Muscle of leg (tissue), 16 donors: ENCODE results near the gene RBKS. TPM values are rescaled to one million over a fixed set of nuclear protein-coding genes. Genes with fewer than 3 reads are reported as not detected.

Experiments
- DNase-seq: peaks from one replicate; pipeline ENCODE4 v3.0.0; 2013
- H3K27ac ChIP-seq: one replicate; pipeline ENCODE4 v1.5.1; 2013; ENCODE audit warnings: mild to moderate bottlenecking, low read length, control low read depth
- H3K27me3 ChIP-seq: one replicate; pipeline ENCODE4 v1.6.1; 2013; ENCODE audit warnings: low read length; ENCODE audit not compliant: control insufficient read depth, insufficient read depth
- H3K36me3 ChIP-seq: one replicate; pipeline ENCODE4 v1.6.1; 2013; ENCODE audit warnings: low read length; ENCODE audit not compliant: control insufficient read depth, insufficient read depth
- H3K4me1 ChIP-seq: one replicate; pipeline ENCODE4 v1.6.1; 2013; ENCODE audit warnings: low read length; ENCODE audit not compliant: control insufficient read depth, insufficient read depth
- H3K4me3 ChIP-seq: one replicate; pipeline ENCODE4 v1.5.1; 2013; ENCODE audit warnings: low read length, control low read depth
- H3K9me3 ChIP-seq: replicated peaks from 2 replicates; pipeline ENCODE4 v1.6.1; 2013; ENCODE audit warnings: low read depth, low read length; ENCODE audit not compliant: control insufficient read depth
- WGBS: methylation state at CpG from one replicate; pipeline ENCODE4 v1.1.5; 2013; ENCODE audit warnings: missing lambda C conversion rate; ENCODE audit not compliant: insufficient coverage; 5-methylcytosine and 5-hydroxymethylcytosine counted together
- long read RNA-seq, 11 donors: transcript quantifications; one replicate each; lab custom pipeline, GENCODE V29; 2026
- polyA plus RNA-seq, 8 donors: library from polyadenylated mRNA; unstranded; fragments of 120-200 nt; gene quantifications; one replicate each; pipeline versions ENCODE4 v1.2.1 to v1.2.3, GENCODE V29; 2013; ENCODE audit warnings: inconsistent platforms in 1 of 8, low replicate concordance in 1 of 8; ENCODE audit not compliant: insufficient read length in 8 of 8, insufficient read depth in 1 of 8
- total RNA-seq: library from RNA; stranded (reverse); fragments of 120-200 nt; gene quantifications from one replicate; pipeline ENCODE4 v1.2.4, GENCODE V29; 2013

RBKS gene
- 0.80 TPM for total RNA-seq
- polyA plus RNA-seq = 1 to 10 TPM in 3 of 8 donors, under 1 TPM in 5; 0.56 to 1.4 (median 0.92) TPM
- long read RNA-seq, donor 1 = 0 reads
- long read RNA-seq, donor 2 = 0 reads
- long read RNA-seq, donor 3, partial matches to known transcripts = 0 of 1 reads
- long read RNA-seq, donor 3, other reads (novel, unspliced or antisense) = 0 of 1 reads
- long read RNA-seq, donor 4 = 0 reads
- long read RNA-seq, donor 5, partial matches to known transcripts = 0 of 2 reads
- long read RNA-seq, donor 5, other reads (novel, unspliced or antisense) = 0 of 2 reads
- long read RNA-seq, donor 6, partial matches to known transcripts = 0 of 1 reads
- long read RNA-seq, donor 6, other reads (novel, unspliced or antisense) = 0 of 1 reads
- long read RNA-seq, donor 7, partial matches to known transcripts = 0 of 1 reads
- long read RNA-seq, donor 7, other reads (novel, unspliced or antisense) = 0 of 1 reads
- long read RNA-seq, donor 8 = 0 reads
- long read RNA-seq, donor 9, partial matches to known transcripts = 0 of 2 reads
- long read RNA-seq, donor 9, other reads (novel, unspliced or antisense) = 0 of 2 reads
- long read RNA-seq, donor 10, partial matches to known transcripts = 0 of 2 reads
- long read RNA-seq, donor 10, other reads (novel, unspliced or antisense) = 0 of 2 reads
- long read RNA-seq, donor 11 = 0 reads

DNA sequence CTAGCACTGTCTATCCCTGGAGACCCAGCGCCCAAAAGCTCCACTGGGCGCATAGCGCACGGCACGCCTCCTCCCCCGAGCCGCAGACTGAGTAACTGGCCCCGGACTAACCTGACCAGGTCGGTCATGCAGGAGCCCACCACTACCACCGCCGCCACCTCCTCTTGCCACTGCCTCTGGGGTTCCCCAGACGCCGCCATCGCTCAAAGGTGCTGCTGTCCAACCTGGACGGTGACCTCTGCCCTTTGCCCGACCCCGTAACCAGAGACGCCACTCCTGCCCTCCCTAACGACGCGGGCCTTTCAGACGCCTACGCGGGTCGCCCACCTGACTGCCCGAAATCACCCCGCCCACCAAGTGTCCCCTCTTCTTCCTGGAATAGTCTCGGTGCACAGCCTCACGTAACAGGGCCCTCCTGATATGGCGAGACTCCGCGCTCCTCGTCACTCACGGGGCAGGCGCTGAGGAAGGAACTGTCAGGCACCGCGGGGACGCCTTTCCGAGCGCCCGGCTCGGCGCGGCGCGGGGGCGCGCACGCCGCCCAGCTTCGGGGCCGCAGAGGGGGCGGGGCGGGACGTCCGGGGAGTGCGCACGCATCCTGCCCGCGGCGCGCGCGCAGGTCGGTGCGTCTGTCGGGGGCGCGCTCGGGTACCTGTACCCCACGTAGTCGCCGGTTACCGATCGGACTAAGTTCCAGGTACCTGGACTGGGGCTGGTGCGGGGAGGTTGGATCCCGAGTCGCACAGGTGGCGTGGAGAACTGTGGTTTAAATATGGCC, at the start of gene RBKS, which contains the start of gene BABAM2:
Gene RBKS, minus strand, starts transcription at position 242 of the 778 bp plus-strand sequence. Its CDS starts 42 bp downstream, at position 200.
Gene BABAM2, plus strand, starts transcription at position 584 of the 778 bp plus-strand sequence. CDS start 3,828 bp downstream, outside the sequence.
- H3K9me3 ChIP-seq = no peaks in the 10 kb centered on the region
- no peaks in the 10 kb centered on the region for H3K36me3 ChIP-seq
- peak within 1 kb of the TSS; percentile 96 for H3K27ac ChIP-seq
- peaks cover 12% of the 10 kb centered on the region for H3K4me1 ChIP-seq
- H3K4me3 ChIP-seq = peak within 1 kb of the TSS; percentile 86
- WGBS = under 1% methylated on average over 71 of the region's 79 CpGs
- DNase-seq = peak; percentile 93
- no peaks in the 10 kb centered on the region for H3K27me3 ChIP-seq

DNA sequence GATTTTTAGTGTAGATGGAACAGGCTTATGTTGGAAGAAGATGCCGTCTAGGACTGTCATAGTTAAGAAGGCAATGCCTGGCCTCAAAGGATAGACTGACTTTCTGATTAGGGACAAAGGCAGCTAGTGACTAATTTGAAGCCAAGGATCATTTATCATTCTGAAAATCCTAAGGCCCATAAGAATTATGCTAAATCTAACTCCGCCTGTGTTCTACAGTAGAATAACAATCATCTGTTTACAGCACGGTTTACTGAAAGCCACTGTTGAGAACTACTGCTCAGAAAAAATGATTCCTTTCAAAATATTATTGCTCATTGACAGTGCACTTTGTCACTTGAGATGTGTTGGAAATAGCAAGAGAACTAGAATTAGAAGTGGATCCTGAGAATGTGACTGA, 44.8 kb upstream of the RBKS start:
- H3K4me3 ChIP-seq = no peak overlapping the region
- H3K36me3 ChIP-seq = peaks cover 2% of the 10 kb centered on the region
- no peaks in the 10 kb centered on the region for H3K9me3 ChIP-seq
- DNase-seq = no peak
- H3K27me3 ChIP-seq = no peaks in the 10 kb centered on the region
- no CpG with 5 or more reads among the region's 3 CpGs for WGBS
- H3K27ac ChIP-seq = no peak overlapping the region
- H3K4me1 ChIP-seq = no peaks in the 10 kb centered on the region

DNA sequence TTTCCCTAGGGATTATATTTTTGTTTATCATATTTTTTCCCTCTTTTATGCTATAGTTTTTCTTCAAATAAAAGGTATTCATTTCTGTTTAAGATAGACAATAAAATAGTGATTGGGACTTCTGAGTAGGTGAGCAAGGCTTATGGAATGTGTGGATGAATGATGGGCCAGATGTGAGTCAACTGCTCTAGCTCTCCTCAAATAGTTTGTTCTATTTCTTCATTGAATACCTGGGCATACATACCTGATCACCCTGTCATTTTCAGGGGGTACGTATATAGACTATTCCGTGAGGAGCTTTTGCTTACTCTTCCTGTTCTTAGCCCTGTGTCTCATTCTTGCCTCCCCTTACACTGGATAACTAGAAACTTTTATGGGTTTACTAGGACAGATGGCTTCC, 42.2 kb upstream of the RBKS start:
- Histone ChIP-seq H3K27me3 (no peaks in the 10 kb centered on the region), H3K4me1 (no peaks in the 10 kb centered on the region), H3K4me3 (no peak overlapping the region), H3K9me3 (no peaks in the 10 kb centered on the region), H3K36me3 (peaks cover 4% of the 10 kb centered on the region), H3K27ac (no peak overlapping the region)
- 100% methylated on average over 2 of the region's 2 CpGs for WGBS
- no peak for DNase-seq

DNA sequence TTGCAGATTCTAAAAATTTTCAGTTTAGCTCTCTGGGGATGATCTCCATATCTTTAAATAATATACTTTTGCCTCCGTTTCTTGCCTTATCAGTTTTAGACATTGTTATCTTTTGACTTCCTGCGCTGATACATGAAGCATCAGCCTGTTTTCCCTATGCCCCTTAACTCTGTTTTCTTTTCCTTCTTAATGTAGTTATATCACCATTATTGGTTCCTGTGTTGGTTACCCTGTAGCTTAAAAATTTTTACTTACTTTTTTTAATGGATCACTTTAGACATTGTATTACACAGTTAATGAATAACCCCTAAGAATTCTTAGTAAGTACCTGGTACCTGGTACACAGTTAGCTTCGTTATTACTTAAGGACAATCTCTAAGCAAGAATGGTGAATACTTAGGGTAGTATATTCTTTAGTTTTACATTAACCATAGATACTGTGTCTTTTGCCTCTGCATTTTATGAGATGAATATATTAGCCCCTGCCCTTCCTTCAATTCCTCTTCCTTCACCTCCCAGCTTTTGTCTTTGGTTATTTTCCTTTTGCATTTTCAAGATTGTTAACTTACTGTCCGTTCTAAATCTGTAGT, 41.3 kb upstream of the RBKS start:
- Histone ChIP-seq H3K27ac (no peak overlapping the region), H3K36me3 (peaks cover 4% of the 10 kb centered on the region), H3K4me1 (no peaks in the 10 kb centered on the region), H3K4me3 (no peak overlapping the region), H3K9me3 (no peaks in the 10 kb centered on the region), H3K27me3 (no peaks in the 10 kb centered on the region)
- WGBS = no CpG with 5 or more reads among the region's 4 CpGs
- no peak for DNase-seq

DNA sequence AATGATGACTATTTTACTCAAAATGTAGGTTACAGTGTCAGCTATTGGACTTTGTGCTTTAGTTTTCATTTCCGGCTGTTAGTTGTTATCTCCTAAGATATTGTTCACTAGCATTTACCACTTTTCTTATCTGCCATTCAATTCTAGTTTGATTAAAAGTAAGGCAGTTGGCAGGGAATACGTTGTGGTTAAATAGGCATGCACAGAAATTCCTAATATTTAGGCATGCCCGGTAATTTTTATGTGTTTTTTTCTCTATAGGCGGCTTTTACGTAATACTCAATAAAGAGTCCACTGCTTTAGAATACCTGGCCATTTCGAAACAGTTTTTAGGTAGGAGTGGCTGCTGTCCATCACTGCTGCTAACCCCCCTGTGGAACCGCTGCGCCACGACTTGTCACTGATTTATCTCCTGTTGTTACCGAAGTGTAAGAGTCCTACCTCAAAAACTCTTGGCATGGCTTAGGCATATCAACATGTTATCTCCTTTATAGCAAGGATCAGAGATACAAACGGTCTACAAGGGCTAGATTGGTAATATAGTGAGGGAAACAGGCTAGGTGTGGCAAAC, 39.8 kb upstream of the RBKS start:
- Histone ChIP-seq H3K27ac (no peak overlapping the region), H3K27me3 (no peaks in the 10 kb centered on the region), H3K4me1 (no peaks in the 10 kb centered on the region), H3K9me3 (no peaks in the 10 kb centered on the region), H3K4me3 (no peak overlapping the region), H3K36me3 (peaks cover 4% of the 10 kb centered on the region)
- no peak for DNase-seq
- 73% methylated on average over 7 of the region's 11 CpGs for WGBS

DNA sequence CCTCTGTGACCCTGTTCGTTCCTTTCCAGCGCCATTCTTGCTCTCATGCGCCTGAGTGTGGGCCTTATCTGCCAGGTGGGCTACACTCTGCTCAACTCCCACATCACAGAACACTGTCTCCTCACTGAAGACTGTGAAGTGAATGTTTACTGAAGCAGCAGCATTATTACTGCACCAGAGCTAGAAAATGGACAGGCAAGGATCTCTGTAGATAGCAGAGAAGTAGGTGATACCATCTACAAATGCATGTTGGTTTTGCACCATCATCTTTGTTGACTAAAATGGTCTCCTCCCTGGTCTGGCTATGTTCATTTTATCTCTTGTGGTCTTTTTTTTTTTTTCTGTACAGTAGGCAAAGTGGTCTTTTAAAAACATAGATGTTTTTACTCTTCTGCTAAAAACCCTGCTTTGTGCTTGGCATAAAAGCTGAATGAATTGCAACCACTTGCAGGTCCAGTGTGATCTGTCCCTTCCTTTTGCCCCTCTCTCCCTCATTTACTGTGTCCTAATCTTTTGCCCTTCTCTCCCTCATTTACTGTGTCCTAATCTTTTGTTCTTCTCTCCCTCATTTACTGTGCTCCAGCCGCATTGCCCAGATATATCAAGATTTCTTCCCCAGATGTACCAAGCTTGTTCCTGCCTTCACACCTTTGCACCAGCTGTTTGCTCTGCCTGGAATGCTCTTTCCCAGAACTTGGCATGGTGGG, 35.7 kb upstream of the RBKS start:
- H3K27me3 ChIP-seq = no peaks in the 10 kb centered on the region
- 70% methylated on average over 1 of the region's 4 CpGs for WGBS
- no peak for DNase-seq
- no peaks in the 10 kb centered on the region for H3K9me3 ChIP-seq
- H3K4me3 ChIP-seq = no peak overlapping the region
- H3K4me1 ChIP-seq = no peaks in the 10 kb centered on the region
- H3K36me3 ChIP-seq = peaks cover 4% of the 10 kb centered on the region
- no peak overlapping the region for H3K27ac ChIP-seq

DNA sequence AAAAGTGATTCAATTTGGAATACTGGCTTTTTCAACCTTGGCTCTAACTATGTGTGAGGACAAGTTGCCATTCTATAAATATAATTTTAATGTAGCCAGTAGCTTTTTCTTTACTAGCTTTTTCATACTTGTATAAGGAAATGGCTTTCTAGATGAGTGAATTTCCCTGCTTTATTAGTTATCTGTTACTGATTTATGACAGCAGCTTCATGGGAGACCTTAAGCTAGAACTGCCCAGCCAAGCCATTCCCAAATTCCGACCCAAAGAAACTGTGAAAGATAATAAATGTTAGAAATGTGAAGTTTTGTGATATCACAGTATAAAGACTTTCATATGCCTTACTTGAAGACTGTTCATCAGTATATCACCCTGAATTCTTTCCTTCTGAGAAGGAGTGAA, 32.7 kb upstream of the RBKS start:
- no peak for DNase-seq
- Histone ChIP-seq H3K9me3 (no peaks in the 10 kb centered on the region), H3K27ac (no peak overlapping the region), H3K27me3 (no peaks in the 10 kb centered on the region), H3K4me3 (no peak overlapping the region), H3K36me3 (no peaks in the 10 kb centered on the region), H3K4me1 (no peaks in the 10 kb centered on the region)
- WGBS = no CpG with 5 or more reads among the region's 1 CpG

DNA sequence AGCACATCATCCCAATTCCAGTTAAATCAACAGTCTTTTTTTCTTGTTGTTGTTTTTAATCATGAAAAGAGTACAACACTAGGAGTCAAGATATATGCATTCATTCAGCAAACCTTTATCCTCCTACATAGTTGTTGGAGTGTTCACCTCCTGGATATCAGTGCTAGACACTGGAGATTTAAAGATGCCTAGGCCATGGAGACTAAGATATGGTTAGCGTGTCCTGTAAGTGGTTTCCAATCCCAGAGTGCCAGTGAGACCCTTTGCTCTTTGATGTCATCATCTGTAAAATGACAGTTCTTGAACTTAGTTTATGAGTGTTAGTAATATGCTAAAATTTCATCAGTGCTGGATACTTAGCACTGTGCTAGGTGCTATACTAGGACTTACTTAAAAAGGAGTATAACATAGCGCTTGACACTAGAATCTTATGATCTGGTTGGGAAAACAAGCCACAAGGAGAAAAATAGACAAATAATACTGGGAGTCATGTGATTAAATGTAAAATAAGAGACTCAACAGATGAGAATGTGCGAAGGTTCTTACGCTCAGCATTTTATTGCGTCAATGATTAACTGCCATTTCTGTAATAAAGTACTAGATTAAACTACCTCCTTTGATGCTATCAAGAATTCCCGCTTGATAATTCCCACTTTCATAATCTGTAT, 31.8 kb upstream of the RBKS start:
- DNase-seq = no peak
- Histone ChIP-seq H3K4me3 (no peak overlapping the region), H3K4me1 (no peaks in the 10 kb centered on the region), H3K36me3 (no peaks in the 10 kb centered on the region), H3K27me3 (no peaks in the 10 kb centered on the region), H3K9me3 (no peaks in the 10 kb centered on the region), H3K27ac (no peak overlapping the region)
- WGBS = 70% methylated on average over 2 of the region's 6 CpGs

DNA sequence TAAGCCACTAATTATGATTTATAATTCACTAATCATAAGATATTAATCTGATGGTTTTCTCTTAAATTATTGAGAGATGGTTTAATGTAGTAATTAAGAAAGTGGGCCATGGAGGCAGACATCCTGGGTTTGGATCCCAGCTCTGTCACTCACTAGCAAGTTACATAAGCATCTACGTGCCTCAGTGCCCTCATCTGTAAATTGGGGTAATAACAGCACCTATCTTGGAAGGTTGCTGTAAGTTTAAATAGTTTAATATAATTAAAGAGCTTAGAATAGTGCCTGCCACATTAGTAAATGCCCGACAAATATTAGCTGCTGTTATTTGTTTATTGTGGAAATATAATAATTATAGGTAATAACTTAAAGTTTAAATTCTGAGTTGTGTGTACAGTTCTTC, 31.2 kb upstream of the RBKS start:
- H3K4me3 ChIP-seq = no peak overlapping the region
- no peak overlapping the region for H3K27ac ChIP-seq
- no CpG with 5 or more reads among the region's 2 CpGs for whole genome bisulfite sequencing
- H3K4me1 ChIP-seq = no peaks in the 10 kb centered on the region
- no peaks in the 10 kb centered on the region for H3K27me3 ChIP-seq
- no peak for DNase-seq
- H3K9me3 ChIP-seq = no peaks in the 10 kb centered on the region
- H3K36me3 ChIP-seq = no peaks in the 10 kb centered on the region
